Spleen (tissue), 7 donors: ENCODE measurements around the gene PHAX.

Source experiments
- CTCF ChIP-seq, 11 experiments: fragments of 200-600 bp in 7 of 11; fragments of 450-650 bp in 4 of 11; sonication (generic) in 4 of 11; IDR thresholded peaks in 8 of 11; conservative IDR thresholded peaks in 3 of 11; 1 replicate in 7 of 11; 2 replicates in 4 of 11; pipeline versions ENCODE4 v1.4.0 to v1.8.0; 2016 to 2021; ENCODE audit warnings: antibody characterized with exemption in 11 of 11, inconsistent platforms in 4 of 11, mild to moderate bottlenecking in 1 of 11
- POLR2A ChIP-seq, 3 donors: fragments of 450-650 bp; IDR thresholded peaks; one replicate each; pipeline ENCODE4 v1.5.1; 2017; ENCODE audit warnings: antibody characterized with exemption in 3 of 3, mild to moderate bottlenecking in 1 of 3
- donor health status: DM: no; HTN: no; CAD: no; lungs with moderate emphysema.
- donor health status: DM: no; HTN: no; CAD: no.
- donor health status: DM: no; HTN: no; CAD: no.

GRCh38 chr5:126676195-126676624 is 75.5 kb downstream of the PHAX start:
- TF ChIP-seq CTCF (IDR thresholded peaks at IDR 0.05 in 8 of 11, conservative IDR thresholded peaks at IDR 0.05 in 3 of 11) (peak; percentile 72 to 89 (median 81)), POLR2A (IDR thresholded peaks at IDR 0.05) (no peak)
